ENCODE data around the gene SIGLEC6.

SIGLEC6 gene

GRCh38 chr19:51471527-51471926, 59.9 kb downstream of the SIGLEC6 start:
- H3K79me2 ChIP-seq (ENCODE audit: insufficient read depth, low read depth) = no peaks in the 10 kb centered on the region
- H3K4me1 ChIP-seq (ENCODE audit: low read depth, poor library complexity, severe bottlenecking) = no peaks in the 10 kb centered on the region

GRCh38 chr19:51470966-51471365, 60.5 kb downstream of the SIGLEC6 start:
- no peaks in the 10 kb centered on the region for H3K4me1 ChIP-seq (ENCODE audit: low read depth, poor library complexity, severe bottlenecking)
- H4K20me1 ChIP-seq (ENCODE audit: insufficient read depth) = no peaks in the 10 kb centered on the region
- H3K79me2 ChIP-seq (ENCODE audit: insufficient read depth, low read depth) = no peaks in the 10 kb centered on the region
- peaks cover 2% of the 10 kb centered on the region; the same call in 1 of the 2 replicates for H3K27me3 ChIP-seq (ENCODE audit: insufficient read depth, low read depth)
- H3K36me3 ChIP-seq (ENCODE audit: insufficient read depth) = no peaks in the 10 kb centered on the region
- TF ChIP-seq CTCF (conservative IDR thresholded peaks at IDR 0.05; ENCODE audit: low read depth, low read length) = no peak
- no peak overlapping the region for H3K27ac ChIP-seq
- H3K9ac ChIP-seq = no peak overlapping the region
- no peak overlapping the region for H2AFZ ChIP-seq (ENCODE audit: low read depth)
- H3K4me3 ChIP-seq (IDR thresholded peaks at IDR 0.05; ENCODE audit: insufficient read depth, low read depth, low read length) = no peak overlapping the region
- H3K4me2 ChIP-seq = no peak overlapping the region

More at GRCh38 chr19:51471527-51471926, 59.9 kb downstream of the SIGLEC6 start:
- H2AFZ ChIP-seq (ENCODE audit: low read depth) = no peak overlapping the region
- no peaks in the 10 kb centered on the region for H3K36me3 ChIP-seq (ENCODE audit: insufficient read depth)
- no peaks in the 10 kb centered on the region for H4K20me1 ChIP-seq (ENCODE audit: insufficient read depth)
- H3K27ac ChIP-seq = no peak overlapping the region
- H3K9ac ChIP-seq = no peak overlapping the region
- H3K4me3 ChIP-seq (IDR thresholded peaks at IDR 0.05; ENCODE audit: insufficient read depth, low read depth, low read length) = no peak overlapping the region
- TF ChIP-seq CTCF (conservative IDR thresholded peaks at IDR 0.05; ENCODE audit: low read depth, low read length) = no peak
- H3K27me3 ChIP-seq (ENCODE audit: insufficient read depth, low read depth) = no peaks in the 10 kb centered on the region; the same call in 1 of the 2 replicates
- no peak overlapping the region for H3K4me2 ChIP-seq

GRCh38 chr19:51469629-51470028, 61.8 kb downstream of the SIGLEC6 start:
- no peak overlapping the region for H3K4me2 ChIP-seq
- no peaks in the 10 kb centered on the region for H3K36me3 ChIP-seq (ENCODE audit: insufficient read depth)
- no peak for TF ChIP-seq CTCF (conservative IDR thresholded peaks at IDR 0.05; ENCODE audit: low read depth, low read length)
- no peak overlapping the region for H3K4me3 ChIP-seq (IDR thresholded peaks at IDR 0.05; ENCODE audit: insufficient read depth, low read depth, low read length)
- H3K27ac ChIP-seq = no peak overlapping the region
- no peaks in the 10 kb centered on the region for H3K4me1 ChIP-seq (ENCODE audit: low read depth, poor library complexity, severe bottlenecking)
- H3K79me2 ChIP-seq (ENCODE audit: insufficient read depth, low read depth) = no peaks in the 10 kb centered on the region
- no peak overlapping the region for H3K9ac ChIP-seq
- no peak overlapping the region for H2AFZ ChIP-seq (ENCODE audit: low read depth)
- no peaks in the 10 kb centered on the region for H4K20me1 ChIP-seq (ENCODE audit: insufficient read depth)
- peaks cover 4% of the 10 kb centered on the region; the same call in 1 of the 2 replicates for H3K27me3 ChIP-seq (ENCODE audit: insufficient read depth, low read depth)

GRCh38 chr19:51469162-51469561, 62.3 kb downstream of the SIGLEC6 start:
- no peaks in the 10 kb centered on the region for H3K36me3 ChIP-seq (ENCODE audit: insufficient read depth)
- no peak overlapping the region for H3K9ac ChIP-seq
- H4K20me1 ChIP-seq (ENCODE audit: insufficient read depth) = no peaks in the 10 kb centered on the region
- no peak for TF ChIP-seq CTCF (conservative IDR thresholded peaks at IDR 0.05; ENCODE audit: low read depth, low read length)
- no peak overlapping the region for H3K4me3 ChIP-seq (IDR thresholded peaks at IDR 0.05; ENCODE audit: insufficient read depth, low read depth, low read length)
- H3K27ac ChIP-seq = no peak overlapping the region
- peaks cover 4% of the 10 kb centered on the region; the same call in 1 of the 2 replicates for H3K27me3 ChIP-seq (ENCODE audit: insufficient read depth, low read depth)
- no peak overlapping the region for H2AFZ ChIP-seq (ENCODE audit: low read depth)
- H3K79me2 ChIP-seq (ENCODE audit: insufficient read depth, low read depth) = no peaks in the 10 kb centered on the region
- no peak overlapping the region for H3K4me2 ChIP-seq
- H3K4me1 ChIP-seq (ENCODE audit: low read depth, poor library complexity, severe bottlenecking) = no peaks in the 10 kb centered on the region

Data from KMS-11 (cell line).